ENCODE results near the gene SRD5A3. TPM values are rescaled to one million over a fixed set of nuclear protein-coding genes. Genes with fewer than 3 reads are reported as not detected.

Gene SRD5A3
- polyA plus RNA-seq, 4 donors = 4.6 to 21.9 (median 9.5) TPM

DNA sequence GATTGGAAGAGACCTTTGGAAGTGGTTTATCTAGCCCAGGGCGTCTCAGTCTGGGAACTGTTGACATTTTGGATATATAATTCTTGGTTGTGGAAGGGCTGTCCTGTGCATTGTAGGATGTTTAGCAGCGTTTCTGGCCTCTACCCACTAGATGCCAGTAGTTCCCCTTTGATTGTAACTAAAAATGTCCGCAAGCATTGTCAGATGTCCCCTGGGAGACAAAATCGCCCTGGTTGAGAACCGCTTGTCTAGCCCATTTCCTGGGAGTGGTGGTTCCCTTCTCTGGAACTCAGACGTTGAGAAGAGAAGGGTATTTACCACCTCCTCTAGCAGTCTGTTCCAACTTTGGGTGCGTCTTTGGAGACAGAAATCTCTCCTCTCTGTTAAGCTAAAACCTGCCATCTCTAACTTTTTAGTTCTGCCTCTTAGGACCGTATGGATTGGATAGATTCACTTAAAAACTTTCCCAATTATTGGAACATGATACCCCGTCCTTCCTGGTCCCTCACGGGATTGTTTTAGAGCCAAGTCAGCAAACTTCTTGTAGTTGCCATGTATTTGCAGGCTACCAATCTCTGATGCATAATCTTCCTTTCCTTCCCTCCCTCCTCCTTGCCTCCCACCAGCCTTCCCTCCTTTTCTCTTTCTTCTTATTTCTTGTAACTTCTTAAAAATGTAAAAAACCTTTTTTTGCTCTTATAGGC, 63.6 kb downstream of the SRD5A3 start:
- no peak for DNase-seq
- no peak overlapping the region for H3K27ac ChIP-seq (ENCODE audit: low read depth in 1 of 3, low read length in 2 of 3)
- no peak for FAIRE-seq
- no peaks in the 10 kb centered on the region for H3K4me1 ChIP-seq (ENCODE audit: control insufficient read depth in 3 of 3, insufficient read depth in 2 of 3, low read depth in 1 of 3, low read length in 2 of 3)
- no peaks in the 10 kb centered on the region for H3K9me3 ChIP-seq (ENCODE audit: control insufficient read depth in 2 of 2, insufficient read depth in 1 of 2, low read depth in 1 of 2, low read length in 1 of 2)
- 62 to 79% (median 78%) methylated on average over 10 of the region's 10 CpGs for WGBS, 3 donors
- peaks cover 0 to 23% (median 3%) of the 10 kb centered on the region in 3 donors for H3K36me3 ChIP-seq (ENCODE audit: control insufficient read depth in 3 of 3, insufficient read depth in 2 of 3, low read depth in 1 of 3, low read length in 3 of 3)
- H3K27me3 ChIP-seq (ENCODE audit: control insufficient read depth in 3 of 3, insufficient read depth in 3 of 3, low read length in 3 of 3) = no peaks in the 10 kb centered on the region
- H3K4me3 ChIP-seq (ENCODE audit: low read depth in 1 of 3, low read length in 3 of 3) = no peak overlapping the region

GRCh38 chr4:55410431-55410830, 64.4 kb downstream of the SRD5A3 start:
- no peaks in the 10 kb centered on the region for H3K4me1 ChIP-seq (ENCODE audit: control insufficient read depth in 3 of 3, insufficient read depth in 2 of 3, low read depth in 1 of 3, low read length in 2 of 3)
- 94 to 97% (median 95%) methylated on average over 8 of the region's 8 CpGs for WGBS, 3 donors
- no peak for DNase-seq
- peaks cover 0 to 26% (median 6%) of the 10 kb centered on the region in 3 donors for H3K36me3 ChIP-seq (ENCODE audit: control insufficient read depth in 3 of 3, insufficient read depth in 2 of 3, low read depth in 1 of 3, low read length in 3 of 3)
- H3K4me3 ChIP-seq (ENCODE audit: low read depth in 1 of 3, low read length in 3 of 3) = no peak overlapping the region
- H3K9me3 ChIP-seq (ENCODE audit: control insufficient read depth in 2 of 2, insufficient read depth in 1 of 2, low read depth in 1 of 2, low read length in 1 of 2) = no peaks in the 10 kb centered on the region
- no peak overlapping the region for H3K27ac ChIP-seq (ENCODE audit: low read depth in 1 of 3, low read length in 2 of 3)
- FAIRE-seq = no peak
- no peaks in the 10 kb centered on the region for H3K27me3 ChIP-seq (ENCODE audit: control insufficient read depth in 3 of 3, insufficient read depth in 3 of 3, low read length in 3 of 3)

- Histone ChIP-seq H3K27ac (ENCODE audit: low read depth in 1 of 3, low read length in 2 of 3) (no peak overlapping the region), H3K4me1 (ENCODE audit: control insufficient read depth in 3 of 3, insufficient read depth in 2 of 3, low read depth in 1 of 3, low read length in 2 of 3) (no peaks in the 10 kb centered on the region), H3K27me3 (ENCODE audit: control insufficient read depth in 3 of 3, insufficient read depth in 3 of 3, low read length in 3 of 3) (no peaks in the 10 kb centered on the region), H3K36me3 (ENCODE audit: control insufficient read depth in 3 of 3, insufficient read depth in 2 of 3, low read depth in 1 of 3, low read length in 3 of 3) (peaks cover 0 to 29% (median 7%) of the 10 kb centered on the region in 3 donors), H3K9me3 (ENCODE audit: control insufficient read depth in 2 of 2, insufficient read depth in 1 of 2, low read depth in 1 of 2, low read length in 1 of 2) (no peaks in the 10 kb centered on the region), H3K4me3 (ENCODE audit: low read depth in 1 of 3, low read length in 3 of 3) (no peak overlapping the region)
- no peak for FAIRE-seq
- WGBS, 3 donors = 40 to 75% (median 57%) methylated on average over 6 of the region's 6 CpGs
- peak in 1 of 2 donors; percentile 63 for DNase-seq
Measured at GRCh38 chr4:55411621-55412020, 65.6 kb downstream of the SRD5A3 start.

DNA sequence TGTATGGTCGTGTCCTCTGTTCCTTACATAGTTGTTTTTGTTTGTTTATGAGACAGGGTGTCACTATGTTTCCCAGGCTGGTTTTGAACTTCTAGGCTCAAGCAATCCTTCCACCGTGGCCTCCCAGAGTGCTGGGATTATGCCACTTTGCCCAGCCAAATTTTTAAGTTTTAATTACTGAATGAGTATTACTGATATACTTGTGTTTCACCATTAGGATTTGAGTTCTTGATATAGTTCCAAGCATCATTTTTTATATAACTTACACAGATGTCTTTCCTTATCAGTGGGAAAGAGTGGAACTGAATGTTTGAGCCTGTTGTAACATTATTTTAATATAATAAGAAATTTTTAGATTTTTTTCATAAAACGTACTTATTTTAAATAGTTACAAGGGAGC, 70.1 kb downstream of the SRD5A3 start:
- Histone ChIP-seq H3K4me3 (ENCODE audit: low read depth in 1 of 3, low read length in 3 of 3) (no peak overlapping the region), H3K27me3 (ENCODE audit: control insufficient read depth in 3 of 3, insufficient read depth in 3 of 3, low read length in 3 of 3) (no peaks in the 10 kb centered on the region), H3K27ac (ENCODE audit: low read depth in 1 of 3, low read length in 2 of 3) (no peak overlapping the region), H3K36me3 (ENCODE audit: control insufficient read depth in 3 of 3, insufficient read depth in 2 of 3, low read depth in 1 of 3, low read length in 3 of 3) (peaks cover 7 to 47% (median 17%) of the 10 kb centered on the region in 3 donors), H3K9me3 (ENCODE audit: control insufficient read depth in 2 of 2, insufficient read depth in 1 of 2, low read depth in 1 of 2, low read length in 1 of 2) (no peaks in the 10 kb centered on the region), H3K4me1 (ENCODE audit: control insufficient read depth in 3 of 3, insufficient read depth in 2 of 3, low read depth in 1 of 3, low read length in 2 of 3) (no peaks in the 10 kb centered on the region)
- FAIRE-seq (no peak), DNase-seq (no peak)
- WGBS, 3 donors = 83 to 90% (median 89%) methylated on average over 3 of the region's 3 CpGs

Other genes starting within 250 kb of the SRD5A3 start
- gene KDR, start 220.6 kb upstream of the SRD5A3 start, polyA plus RNA-seq = 1 to 10 TPM in 2 of 4 donors, under 1 TPM in 2; 0.22 to 8.3 (median 4.0) TPM
- 10 to 100 TPM; 26.7 to 52.4 (median 36.6) TPM for gene TMEM165, start 49.7 kb downstream of the SRD5A3 start, polyA plus RNA-seq
- 10 to 100 TPM in 1 of 4 donors, 1 to 10 TPM in 3; 5.7 to 15.5 (median 7.0) TPM for gene CLOCK, start 200.7 kb downstream of the SRD5A3 start, polyA plus RNA-seq
- not detected for gene PDCL2, start 246.0 kb downstream of the SRD5A3 start, polyA plus RNA-seq

Data from small intestine (tissue), 7 donors.